B cell (primary cell): Measurements from ENCODE around the gene STH.

Experiments
- CTCF ChIP-seq: fragments of 200-600 bp; IDR thresholded peaks from one replicate; pipeline ENCODE4 v1.8.0; 2022; ENCODE audit warnings: antibody characterized with exemption, mild to moderate bottlenecking
- EZH2 ChIP-seq: IDR thresholded peaks from 2 replicates; pipeline ENCODE4 v1.6.1; 2012; ENCODE audit warnings: borderline replicate concordance, low read depth, mild to moderate bottlenecking, moderate library complexity, low read length; ENCODE audit not compliant: insufficient read depth, poor library complexity, severe bottlenecking

DNA sequence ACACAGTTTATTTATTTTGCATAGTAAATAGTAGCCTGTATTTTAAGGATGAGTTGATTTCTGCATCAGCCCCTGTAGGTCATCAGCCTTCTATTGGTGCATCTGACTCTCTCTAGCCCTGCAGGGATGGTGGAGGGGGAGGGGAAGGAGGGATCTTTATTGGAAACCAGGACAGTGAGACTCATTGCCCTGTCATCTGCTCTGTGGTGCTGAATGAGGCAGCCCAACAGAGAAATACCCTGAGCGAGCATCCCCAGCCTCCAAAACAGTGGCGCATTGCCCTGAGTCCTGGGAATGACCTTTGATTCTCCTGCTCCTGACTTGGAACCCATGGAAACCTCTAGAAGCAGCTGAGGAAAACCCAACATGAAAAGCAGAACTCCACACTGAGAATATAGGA, 45.5 kb upstream of the STH start:
- TF ChIP-seq CTCF (no peak), EZH2 (no peak)
